GM19468 (cell line): ENCODE measurements around the gene PBRM1.
"Not testable (repeated sequence)": the region's sequence is repeated elsewhere in the genome, so short reads cannot be mapped to it uniquely, and the experiment has no call there.

Experiments
- ATAC-seq: cut with Tn5 transposase; IDR thresholded peaks from one replicate; pipeline ENCODE4 v1.9.1; 2021; ENCODE audit warnings: mild to moderate bottlenecking, moderate library complexity, moderate number of reproducible peaks; ENCODE audit not compliant: unreplicated experiment; ENCODE audit errors: extremely low read depth

PBRM1 gene

DNA sequence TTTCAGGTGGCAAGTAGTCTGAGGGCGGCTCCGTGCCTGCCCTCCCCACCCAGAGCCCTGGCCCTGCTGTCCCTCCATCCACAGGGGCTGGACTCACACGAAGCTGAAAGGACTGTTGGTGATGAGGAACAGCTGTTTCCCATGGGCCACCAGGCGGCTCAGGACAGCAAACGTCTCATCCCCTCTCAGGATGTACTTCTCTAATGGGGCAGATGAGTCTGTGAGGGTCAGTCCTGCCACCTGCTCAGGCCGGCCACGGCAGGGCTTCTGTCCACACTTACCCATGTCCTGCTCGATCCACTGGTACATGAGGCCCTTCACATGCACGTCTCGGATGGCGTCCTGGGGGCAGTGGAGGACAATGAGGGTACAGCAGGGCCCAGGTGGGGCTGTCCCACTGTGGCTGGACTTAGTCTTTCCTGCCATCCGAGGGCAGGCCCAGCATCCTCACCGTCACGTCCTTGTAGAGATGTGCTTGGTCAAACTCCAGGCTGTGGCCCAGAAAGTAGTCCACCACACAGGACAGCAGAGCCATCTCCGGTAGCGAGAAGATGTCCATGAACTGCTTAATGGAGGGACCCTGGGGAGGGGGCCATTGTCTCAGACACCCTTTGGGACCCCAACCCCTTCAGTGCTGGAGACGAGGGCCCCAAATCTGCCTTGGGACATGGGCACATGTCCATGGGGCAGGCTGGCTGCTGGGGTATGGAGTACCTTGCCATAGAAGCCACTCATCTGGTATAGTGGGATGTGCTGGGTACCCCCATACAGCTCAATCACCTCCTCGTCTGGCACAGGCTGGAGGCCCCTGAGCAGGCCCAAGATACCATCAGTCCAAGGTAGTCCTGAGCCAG lies 157.8 kb downstream of the PBRM1 start:
- ATAC-seq, result no peak

DNA sequence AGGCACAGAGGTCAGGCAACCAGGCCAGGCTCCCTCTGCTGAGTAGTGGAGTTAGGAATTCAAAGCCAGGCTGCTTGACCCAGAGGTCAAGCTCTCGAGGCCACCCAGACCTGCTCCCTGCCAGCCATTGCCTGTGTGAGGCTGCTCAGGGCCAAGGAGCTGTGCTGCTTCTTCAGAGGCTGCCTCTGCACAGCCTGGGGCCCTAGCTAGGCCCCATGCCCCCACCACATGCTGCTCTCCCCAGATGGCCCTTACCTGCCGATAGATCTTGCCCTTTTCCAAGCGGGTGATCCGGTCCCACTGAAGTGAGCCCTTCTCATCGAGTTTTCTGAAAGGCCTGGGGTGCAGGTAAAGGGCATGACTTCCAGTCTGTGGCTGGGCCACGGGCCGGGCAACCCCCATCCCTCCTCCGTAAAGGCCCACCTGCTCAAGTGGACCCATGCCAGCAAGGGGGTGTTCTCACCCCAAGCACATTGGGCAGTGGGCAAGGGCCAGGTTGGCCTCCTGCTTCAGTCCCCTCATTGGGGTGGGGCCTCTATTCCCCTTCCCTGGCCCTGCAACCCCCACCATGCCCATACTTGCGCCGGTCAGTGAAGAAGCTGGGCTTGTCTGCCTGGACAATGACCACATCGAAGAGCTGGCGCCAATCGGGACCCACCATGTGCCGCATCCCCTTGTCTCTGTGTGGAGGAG lies 158.5 kb downstream of the PBRM1 start:
- no peak for ATAC-seq

DNA sequence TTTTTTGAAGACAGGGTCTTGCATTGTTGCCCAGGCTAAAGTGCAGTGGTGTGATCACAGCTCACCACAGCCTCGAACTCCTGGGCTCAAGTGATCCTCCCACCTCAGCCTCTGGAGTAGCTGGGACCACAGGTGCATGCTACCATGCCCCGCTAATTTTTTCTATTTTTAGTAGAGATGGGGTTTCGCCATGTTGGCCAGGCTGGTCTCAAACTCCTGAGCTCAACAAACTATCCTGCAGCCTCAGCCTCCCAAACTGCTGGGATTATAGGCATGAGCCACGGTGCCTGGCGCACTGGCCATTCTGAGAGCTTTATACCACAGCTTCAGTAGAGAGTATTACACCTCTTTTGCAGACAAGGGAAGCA lies 159.1 kb downstream of the PBRM1 start:
- ATAC-seq, result not testable (repeated sequence)

DNA sequence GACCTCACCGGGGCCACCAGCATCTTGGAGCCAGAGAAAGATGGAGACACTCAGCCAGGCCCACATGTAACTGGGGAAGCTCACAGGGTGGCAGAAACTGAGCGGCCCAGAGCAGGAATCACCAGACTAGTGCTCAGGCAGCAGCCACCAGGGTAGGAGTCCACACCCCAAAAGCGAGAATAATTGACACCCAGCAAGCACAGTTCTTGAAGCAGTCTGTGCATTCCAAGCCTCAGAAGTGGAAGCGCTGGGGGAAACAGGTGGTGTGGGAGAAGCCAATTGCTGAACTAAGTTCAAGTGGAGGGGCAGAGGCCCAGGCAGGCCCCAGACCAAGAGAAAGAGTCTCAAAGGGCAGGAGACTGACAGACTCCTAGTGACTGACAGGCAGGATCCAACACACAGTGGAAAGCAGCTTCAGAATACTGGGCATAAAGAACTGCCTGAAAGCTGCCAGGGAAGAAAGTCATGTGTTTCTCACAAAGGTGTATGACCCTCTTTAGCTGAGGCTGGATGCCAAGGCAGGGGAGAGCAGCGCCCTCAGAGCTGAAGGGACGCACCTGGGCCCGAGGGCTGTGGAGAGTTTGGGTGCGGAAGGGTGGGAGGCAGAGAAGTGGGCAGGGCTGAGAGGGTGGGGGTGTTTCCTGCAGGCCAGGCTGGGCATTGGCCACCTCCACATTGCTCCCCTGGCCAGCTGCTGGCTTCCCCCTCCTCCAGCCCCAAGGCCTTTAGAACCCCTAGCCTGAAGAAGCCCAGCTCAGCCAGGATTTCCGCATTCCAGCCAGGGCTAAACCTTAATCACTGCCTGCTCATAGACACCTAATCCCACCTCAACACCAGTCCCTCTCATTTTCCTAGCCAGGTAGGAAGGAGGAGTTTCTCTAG lies 159.8 kb downstream of the PBRM1 start:
- no peak for ATAC-seq

DNA sequence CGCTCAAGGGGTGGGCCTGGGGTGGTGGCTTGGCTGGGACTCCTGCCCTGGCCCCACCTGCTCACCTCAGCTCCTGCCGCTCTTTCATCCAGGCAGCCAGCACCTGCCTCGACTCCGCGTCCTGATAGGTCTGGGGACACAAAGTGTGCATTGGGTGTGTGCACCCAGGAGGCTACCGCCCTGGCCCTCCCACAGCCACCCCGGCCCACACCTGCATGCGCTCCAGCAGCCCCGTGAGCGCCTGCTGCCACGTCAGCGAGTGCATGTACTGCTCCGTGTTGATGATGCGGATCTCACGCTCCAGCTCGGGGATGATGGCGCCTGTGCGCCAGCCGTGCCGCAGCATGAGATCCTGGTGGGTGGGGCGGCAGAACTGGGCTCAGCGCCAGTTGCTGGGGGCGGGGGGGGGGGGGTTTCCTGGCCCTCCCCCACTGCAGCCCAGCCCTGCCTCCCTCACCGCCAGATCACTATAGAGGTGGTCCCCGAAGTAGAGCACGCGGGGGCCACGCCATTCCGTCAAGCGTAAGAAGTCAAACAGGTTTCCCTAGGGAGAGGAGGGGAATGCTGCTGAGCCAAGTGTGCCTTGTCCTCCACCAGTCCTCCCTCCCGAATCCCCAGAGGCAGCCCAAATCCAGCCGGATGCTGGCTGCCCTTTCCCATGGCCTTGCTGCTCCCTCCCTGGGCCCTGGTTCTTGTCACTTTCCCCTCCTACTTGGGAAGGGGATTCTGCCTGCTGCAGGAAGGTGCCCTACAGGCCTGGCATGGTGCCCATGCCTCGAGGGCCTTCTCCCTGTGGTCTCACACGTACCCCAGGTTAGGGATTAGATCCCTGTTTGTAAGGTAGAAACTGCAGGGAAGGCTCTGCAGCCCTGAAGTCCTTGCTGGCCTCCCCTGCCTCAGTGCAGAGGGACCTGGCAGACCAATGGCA lies 160.7 kb downstream of the PBRM1 start:
- no peak for ATAC-seq

DNA sequence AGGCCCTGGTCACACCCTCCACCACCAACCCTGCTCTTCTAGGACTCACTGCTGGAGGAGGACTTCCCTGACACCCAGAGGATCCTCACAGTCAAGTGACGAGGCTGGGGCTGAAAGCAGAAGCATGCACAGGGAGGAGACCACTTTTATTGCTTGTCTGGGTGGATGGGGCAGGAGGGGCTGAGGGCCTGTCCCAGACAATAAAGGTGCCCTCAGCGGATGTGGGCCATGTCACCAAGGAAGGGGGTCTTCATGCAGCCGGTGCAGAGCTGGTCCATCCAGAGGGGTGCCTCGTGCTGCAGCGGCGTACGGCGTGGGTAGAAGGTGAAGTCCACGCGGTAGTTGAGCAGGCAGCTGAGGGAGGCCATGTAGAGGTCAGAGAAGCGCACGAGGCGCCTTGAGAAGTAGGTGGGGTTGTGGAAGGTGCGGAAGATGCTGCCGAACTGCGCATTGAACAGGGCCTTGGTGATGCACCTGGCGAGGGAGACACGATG lies 161.4 kb downstream of the PBRM1 start:
- no peak for ATAC-seq

DNA sequence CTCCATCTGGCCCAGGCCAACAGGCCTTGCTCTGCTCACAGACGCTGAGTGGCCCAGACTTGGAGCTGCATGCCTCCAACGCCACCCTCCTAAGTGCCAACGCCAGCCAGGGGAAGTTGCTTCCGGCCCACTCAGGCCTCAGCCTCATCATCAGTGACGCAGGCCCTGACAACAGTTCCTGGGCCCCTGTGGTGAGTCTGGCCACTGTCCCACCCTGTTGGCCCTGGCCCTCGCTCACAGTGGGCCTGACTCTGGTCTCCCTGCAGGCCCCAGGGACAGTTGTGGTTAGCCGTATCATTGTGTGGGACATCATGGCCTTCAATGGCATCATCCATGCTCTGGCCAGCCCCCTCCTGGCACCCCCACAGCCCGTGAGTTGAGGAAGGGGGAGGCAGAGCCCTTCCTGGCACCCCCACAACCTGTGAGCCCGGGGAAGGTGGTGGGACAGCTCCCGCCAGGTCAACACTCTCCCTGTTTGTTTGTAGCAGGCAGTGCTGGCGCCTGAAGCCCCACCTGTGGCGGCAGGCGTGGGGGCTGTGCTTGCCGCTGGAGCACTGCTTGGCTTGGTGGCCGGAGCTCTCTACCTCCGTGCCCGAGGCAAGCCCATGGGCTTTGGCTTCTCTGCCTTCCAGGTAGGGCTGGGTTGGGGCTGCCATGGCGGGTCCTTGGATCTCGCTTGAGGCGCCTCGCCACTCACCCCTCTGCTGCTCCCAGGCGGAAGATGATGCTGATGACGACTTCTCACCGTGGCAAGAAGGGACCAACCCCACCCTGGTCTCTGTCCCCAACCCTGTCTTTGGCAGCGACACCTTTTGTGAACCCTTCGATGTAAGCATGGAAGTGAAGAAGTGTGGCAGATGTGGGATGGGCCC lies 162.1 kb downstream of the PBRM1 start:
- ATAC-seq, result no peak

DNA sequence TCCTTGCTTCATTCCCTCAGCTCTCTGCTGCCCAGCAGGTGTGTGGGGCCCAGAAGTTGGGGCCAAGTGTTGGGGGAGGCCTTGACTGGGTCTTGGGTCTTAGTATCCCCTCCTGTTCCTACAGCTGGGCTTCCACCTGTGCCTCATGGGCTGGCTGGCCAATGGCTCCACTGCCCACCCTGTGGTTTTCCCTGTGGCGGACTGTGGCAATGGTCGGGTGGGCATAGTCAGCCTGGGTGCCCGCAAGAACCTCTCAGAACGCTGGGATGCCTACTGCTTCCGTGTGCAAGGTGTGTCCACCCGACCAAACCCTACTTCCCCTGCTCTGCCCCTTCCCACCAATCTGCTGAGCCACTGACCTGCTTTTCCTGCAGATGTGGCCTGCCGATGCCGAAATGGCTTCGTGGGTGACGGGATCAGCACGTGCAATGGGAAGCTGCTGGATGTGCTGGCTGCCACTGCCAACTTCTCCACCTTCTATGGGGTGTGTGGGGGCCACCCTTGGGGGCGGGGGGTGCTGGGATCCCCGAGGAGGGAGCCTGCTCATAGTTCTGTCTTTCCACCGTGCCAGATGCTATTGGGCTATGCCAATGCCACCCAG lies 163.0 kb downstream of the PBRM1 start:
- no peak for ATAC-seq

DNA sequence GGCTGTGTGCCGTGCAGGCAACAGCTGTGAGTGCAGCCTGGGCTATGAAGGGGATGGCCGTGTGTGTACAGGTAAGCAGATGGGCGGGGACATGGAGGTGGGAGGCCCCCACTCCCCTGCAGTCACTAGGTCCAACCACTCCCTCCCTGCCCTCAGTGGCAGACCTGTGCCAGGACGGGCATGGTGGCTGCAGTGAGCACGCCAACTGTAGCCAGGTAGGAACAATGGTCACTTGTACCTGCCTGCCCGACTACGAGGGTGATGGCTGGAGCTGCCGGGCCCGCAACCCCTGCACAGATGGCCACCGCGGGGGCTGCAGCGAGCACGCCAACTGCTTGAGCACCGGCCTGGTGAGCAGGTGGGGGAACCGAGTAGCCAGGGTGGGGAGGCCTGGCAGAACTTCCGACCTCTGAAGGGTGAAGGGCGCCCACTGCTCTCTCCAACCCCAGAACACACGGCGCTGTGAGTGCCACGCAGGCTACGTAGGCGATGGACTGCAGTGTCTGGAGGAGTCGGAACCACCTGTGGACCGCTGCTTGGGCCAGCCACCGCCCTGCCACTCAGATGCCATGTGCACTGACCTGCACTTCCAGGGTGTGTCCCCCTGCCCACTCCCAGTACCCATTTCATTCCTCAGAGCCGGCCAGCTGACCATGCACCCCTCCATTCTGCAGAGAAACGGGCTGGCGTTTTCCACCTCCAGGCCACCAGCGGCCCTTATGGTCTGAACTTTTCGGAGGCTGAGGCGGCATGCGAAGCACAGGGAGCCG lies 163.6 kb downstream of the PBRM1 start:
- no peak for ATAC-seq

DNA sequence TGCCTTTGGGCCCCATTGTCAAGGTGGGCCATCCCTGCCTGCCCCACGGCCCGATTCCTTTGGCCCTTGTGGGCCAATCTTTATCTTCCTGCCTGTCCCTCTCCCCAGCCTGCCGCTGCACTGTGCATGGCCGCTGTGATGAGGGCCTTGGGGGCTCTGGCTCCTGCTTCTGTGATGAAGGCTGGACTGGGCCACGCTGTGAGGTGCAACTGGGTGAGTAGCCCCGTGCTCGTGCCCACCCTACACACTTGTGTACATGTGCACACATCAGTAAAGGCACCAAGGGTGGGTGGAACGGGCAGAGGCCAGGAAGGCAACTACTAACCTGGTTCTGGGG lies 164.3 kb downstream of the PBRM1 start:
- no peak for ATAC-seq

DNA sequence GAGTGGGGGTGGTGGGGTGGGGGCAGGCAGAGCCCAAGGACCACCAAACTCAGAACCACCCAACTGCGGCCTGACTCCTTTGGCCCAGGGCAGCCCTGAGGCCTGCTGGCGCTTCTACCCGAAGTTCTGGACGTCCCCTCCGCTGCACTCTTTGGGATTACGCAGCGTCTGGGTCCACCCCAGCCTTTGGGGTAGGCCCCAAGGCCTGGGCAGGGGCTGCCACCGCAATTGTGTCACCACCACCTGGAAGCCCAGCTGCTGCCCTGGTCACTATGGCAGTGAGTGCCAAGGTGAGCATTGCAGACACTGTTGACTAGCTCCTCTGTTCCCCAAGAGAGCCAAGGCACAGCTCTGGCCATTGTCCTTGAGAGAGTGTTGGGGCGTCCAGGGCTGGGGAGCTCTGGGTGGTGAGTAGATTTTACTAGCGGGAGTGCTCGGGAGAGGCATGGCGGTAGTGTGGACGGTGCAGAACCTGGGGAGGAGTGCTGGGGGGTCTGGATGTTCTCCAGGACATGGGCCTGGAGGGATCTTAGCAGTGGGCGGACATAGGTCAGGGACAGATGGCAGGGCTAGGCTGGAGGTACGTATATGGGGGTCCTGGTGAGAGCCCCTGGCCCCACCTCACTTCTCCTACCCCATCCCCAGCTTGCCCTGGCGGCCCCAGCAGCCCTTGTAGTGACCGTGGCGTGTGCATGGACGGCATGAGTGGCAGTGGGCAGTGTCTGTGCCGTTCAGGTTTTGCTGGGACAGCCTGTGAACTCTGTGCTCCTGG lies 164.8 kb downstream of the PBRM1 start:
- no peak for ATAC-seq

DNA sequence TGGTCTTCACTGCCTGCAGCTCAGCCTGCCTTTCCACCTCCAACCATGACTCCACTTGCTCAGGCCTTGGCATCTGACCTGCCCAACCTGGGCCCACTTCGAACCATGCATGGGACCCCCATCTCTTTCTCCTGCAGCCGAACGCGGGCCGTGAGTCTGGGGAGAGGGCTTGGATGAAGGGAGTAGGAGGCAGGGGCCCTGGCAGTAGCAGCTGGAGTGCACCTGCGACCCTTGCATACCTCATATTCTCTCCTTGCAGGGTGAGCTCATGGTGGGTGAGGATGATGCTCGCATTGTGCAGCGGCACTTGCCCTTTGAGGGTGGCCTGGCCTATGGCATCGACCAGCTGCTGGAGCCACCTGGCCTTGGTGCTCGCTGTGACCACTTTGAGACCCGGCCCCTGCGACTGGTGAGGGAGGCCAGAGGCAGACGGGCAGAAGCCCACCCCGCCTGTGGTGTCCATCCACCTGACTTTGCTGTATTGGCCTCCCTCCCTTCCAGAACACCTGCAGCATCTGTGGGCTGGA lies 165.5 kb downstream of the PBRM1 start:
- no peak for ATAC-seq

DNA sequence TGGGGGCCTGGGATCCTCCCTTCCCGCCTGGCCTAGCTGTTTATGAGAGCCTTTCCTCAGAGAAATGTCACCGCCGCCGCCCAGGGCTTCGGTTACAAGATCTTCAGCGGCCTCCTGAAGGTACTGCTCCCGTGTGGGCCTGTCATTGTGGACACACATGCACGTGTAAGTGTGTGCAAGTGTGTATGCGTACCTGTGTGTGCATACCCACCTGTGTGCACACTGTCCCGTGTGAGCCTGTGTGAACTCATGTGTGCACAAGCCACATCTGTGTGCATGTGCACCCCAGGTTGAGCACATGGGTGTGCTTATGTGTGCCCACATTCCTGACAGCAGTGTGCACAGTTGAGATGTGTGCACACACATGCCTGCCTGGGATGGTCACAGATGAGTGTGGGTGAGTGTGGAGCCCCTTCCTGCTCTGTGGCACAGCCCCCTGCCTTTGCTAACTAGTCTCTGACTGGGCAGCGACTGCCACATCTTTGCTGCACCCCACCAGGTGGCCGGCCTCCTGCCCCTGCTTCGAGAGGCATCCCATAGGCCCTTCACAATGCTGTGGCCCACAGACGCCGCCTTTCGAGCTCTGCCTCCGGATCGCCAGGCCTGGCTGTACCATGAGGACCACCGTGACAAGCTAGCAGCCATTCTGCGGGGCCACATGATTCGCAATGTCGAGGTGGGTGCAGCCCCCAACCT lies 166.1 kb downstream of the PBRM1 start:
- no peak for ATAC-seq

DNA sequence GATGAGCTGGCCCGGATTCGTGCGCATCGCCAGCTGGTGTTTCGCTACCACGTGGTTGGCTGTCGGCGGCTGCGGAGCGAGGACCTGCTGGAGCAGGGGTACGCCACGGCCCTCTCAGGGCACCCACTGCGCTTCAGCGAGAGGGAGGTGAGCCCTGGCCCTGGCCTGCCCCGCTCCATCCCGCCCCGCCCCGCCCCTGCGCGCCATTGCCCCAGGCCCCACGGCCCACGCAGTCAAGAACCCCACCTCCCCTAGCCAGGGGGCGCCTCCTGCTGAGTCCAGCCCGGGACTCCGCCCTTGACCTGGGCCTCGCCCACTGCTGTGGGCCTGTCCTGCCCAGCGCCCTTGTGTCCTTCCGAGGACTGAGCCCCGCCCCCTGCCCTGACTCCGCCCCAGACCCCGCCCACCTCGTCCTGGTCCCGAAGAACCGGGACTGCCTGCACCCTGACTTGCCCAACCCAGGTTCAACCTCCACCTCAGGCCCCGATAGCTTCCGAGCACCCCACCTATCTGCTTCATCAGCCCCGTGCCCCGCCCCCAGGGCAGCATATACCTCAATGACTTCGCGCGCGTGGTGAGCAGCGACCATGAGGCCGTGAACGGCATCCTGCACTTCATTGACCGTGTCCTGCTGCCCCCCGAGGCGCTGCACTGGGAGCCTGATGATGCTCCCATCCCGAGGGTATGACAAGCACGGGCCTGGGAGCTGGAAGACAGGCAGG lies 166.8 kb downstream of the PBRM1 start:
- no peak for ATAC-seq
